GM19372 (cell line): Measurements from ENCODE around the gene FMC1.
"Not testable (repeated sequence)": the region's sequence is repeated elsewhere in the genome, so short reads cannot be mapped to it uniquely, and the experiment has no call there.

Experiments used
- ATAC-seq: cut with Tn5 transposase; IDR thresholded peaks from one replicate; pipeline ENCODE4 v1.9.1; 2021; ENCODE audit warnings: mild to moderate bottlenecking, low read depth, moderate library complexity; ENCODE audit not compliant: unreplicated experiment

Gene FMC1

GRCh38 chr7:139341058-139341775 is at the start of gene FMC1:
TSS of gene FMC1 (plus strand) at chr7:139341337. CDS start at chr7:139341385, 48 bp downstream.
- ATAC-seq: peak; percentile 43

GRCh38 chr7:139292821-139293220 is 48.3 kb upstream of the FMC1 start:
- no peak for ATAC-seq

GRCh38 chr7:139293534-139293933 is 47.6 kb upstream of the FMC1 start:
- ATAC-seq: no peak

- no peak for ATAC-seq
Measured at GRCh38 chr7:139294241-139294640, 46.9 kb upstream of the FMC1 start.

- ATAC-seq: no peak
Measured at GRCh38 chr7:139294951-139295575, 46.1 kb upstream of the FMC1 start.

GRCh38 chr7:139297795-139298194 is 43.3 kb upstream of the FMC1 start:
- ATAC-seq: no peak

GRCh38 chr7:139299296-139299695 is 41.8 kb upstream of the FMC1 start:
- ATAC-seq: no peak

GRCh38 chr7:139300390-139300789 is 40.7 kb upstream of the FMC1 start:
- no peak for ATAC-seq

- no peak for ATAC-seq
Measured at GRCh38 chr7:139304517-139304916, 36.6 kb upstream of the FMC1 start.

GRCh38 chr7:139317939-139318505 is 23.1 kb upstream of the FMC1 start:
- ATAC-seq: no peak

GRCh38 chr7:139321071-139321745 is 19.9 kb upstream of the FMC1 start:
- ATAC-seq: no peak

GRCh38 chr7:139324709-139325108 is 16.4 kb upstream of the FMC1 start:
- not testable (repeated sequence) for ATAC-seq

GRCh38 chr7:139328375-139328774 is 12.8 kb upstream of the FMC1 start:
- no peak for ATAC-seq

- ATAC-seq: no peak
Measured at GRCh38 chr7:139329119-139329518, 12.0 kb upstream of the FMC1 start.

- ATAC-seq: no peak
Measured at GRCh38 chr7:139330333-139331030, 10.7 kb upstream of the FMC1 start.

- no peak for ATAC-seq
Measured at GRCh38 chr7:139332697-139333359, 8.3 kb upstream of the FMC1 start.

GRCh38 chr7:139333443-139333842 is 7.7 kb upstream of the FMC1 start:
- not testable (repeated sequence) for ATAC-seq

- ATAC-seq: no peak
Measured at GRCh38 chr7:139334399-139335150, 6.6 kb upstream of the FMC1 start.

GRCh38 chr7:139339025-139339424 is 2.1 kb upstream of the FMC1 start:
- ATAC-seq: no peak

GRCh38 chr7:139339698-139340036 is 1.5 kb upstream of the FMC1 start:
- no peak for ATAC-seq
